GM06990 (cell line): ENCODE data around the gene KCNT1.

Experiments
- DNase-seq: peaks from one replicate; pipeline ENCODE4 v3.0.0-alpha.2; 2011; ENCODE audit not compliant: insufficient read length; ENCODE audit errors: extremely low read depth
- H3K27me3 ChIP-seq: replicated peaks from 2 replicates; pipeline ENCODE4 v1.6.0; 2011; ENCODE audit warnings: low read length; ENCODE audit not compliant: control insufficient read depth, insufficient read depth
- H3K36me3 ChIP-seq: 2 replicates; pipeline ENCODE4 v1.5.1; 2011; ENCODE audit warnings: low read length; ENCODE audit not compliant: control insufficient read depth, insufficient read depth
- H3K4me3 ChIP-seq: replicated peaks from 2 replicates; pipeline ENCODE4 v1.5.1; 2011; ENCODE audit warnings: low read depth, mild to moderate bottlenecking, control low read depth, low read length
- CTCF ChIP-seq: IDR thresholded peaks from 2 replicates; pipeline ENCODE4 v1.5.1; 2011; ENCODE audit warnings: low read length, control low read depth, mild to moderate bottlenecking, inconsistent platforms; ENCODE audit not compliant: insufficient read depth, poor library complexity, severe bottlenecking

KCNT1 gene

GRCh38 chr9:135701959-135702721 is at the start of gene KCNT1:
Gene KCNT1, plus strand, starts transcription at chr9:135702185. Its CDS starts 74 bp downstream, at chr9:135702259.
- no peaks in the 10 kb centered on the region for H3K36me3 ChIP-seq
- H3K27me3 ChIP-seq, result no peaks in the 10 kb centered on the region; the same call in 1 of the 2 replicates
- peak; percentile 34 for DNase-seq
- H3K4me3 ChIP-seq, result no peak within 1 kb of the TSS
- peak; percentile 48 for TF ChIP-seq CTCF

GRCh38 chr9:135655317-135655716 is 46.7 kb upstream of the KCNT1 start:
- H3K36me3 ChIP-seq, result no peaks in the 10 kb centered on the region
- no peak for DNase-seq
- no peaks in the 10 kb centered on the region for H3K27me3 ChIP-seq
- TF ChIP-seq CTCF, result no peak
- no peak overlapping the region for H3K4me3 ChIP-seq

GRCh38 chr9:135657416-135657815 is 44.6 kb upstream of the KCNT1 start:
- no peak for DNase-seq
- no peak overlapping the region for H3K4me3 ChIP-seq
- no peaks in the 10 kb centered on the region for H3K27me3 ChIP-seq
- TF ChIP-seq CTCF, result no peak
- H3K36me3 ChIP-seq, result no peaks in the 10 kb centered on the region

- Histone ChIP-seq H3K36me3 (no peaks in the 10 kb centered on the region), H3K27me3 (no peaks in the 10 kb centered on the region), H3K4me3 (no peak overlapping the region)
- TF ChIP-seq CTCF, result no peak
- DNase-seq, result no peak
Observed at GRCh38 chr9:135659252-135659651, 42.7 kb upstream of the KCNT1 start.

GRCh38 chr9:135660407-135660806 is 41.6 kb upstream of the KCNT1 start:
- Histone ChIP-seq H3K36me3 (no peaks in the 10 kb centered on the region), H3K4me3 (no peak overlapping the region), H3K27me3 (no peaks in the 10 kb centered on the region)
- no peak for TF ChIP-seq CTCF
- DNase-seq, result no peak
